Measurements from ENCODE around the gene MYBBP1A. TPM values are rescaled to one million over a fixed set of nuclear protein-coding genes. Genes with fewer than 3 reads are reported as not detected.

Gene MYBBP1A, protein sequence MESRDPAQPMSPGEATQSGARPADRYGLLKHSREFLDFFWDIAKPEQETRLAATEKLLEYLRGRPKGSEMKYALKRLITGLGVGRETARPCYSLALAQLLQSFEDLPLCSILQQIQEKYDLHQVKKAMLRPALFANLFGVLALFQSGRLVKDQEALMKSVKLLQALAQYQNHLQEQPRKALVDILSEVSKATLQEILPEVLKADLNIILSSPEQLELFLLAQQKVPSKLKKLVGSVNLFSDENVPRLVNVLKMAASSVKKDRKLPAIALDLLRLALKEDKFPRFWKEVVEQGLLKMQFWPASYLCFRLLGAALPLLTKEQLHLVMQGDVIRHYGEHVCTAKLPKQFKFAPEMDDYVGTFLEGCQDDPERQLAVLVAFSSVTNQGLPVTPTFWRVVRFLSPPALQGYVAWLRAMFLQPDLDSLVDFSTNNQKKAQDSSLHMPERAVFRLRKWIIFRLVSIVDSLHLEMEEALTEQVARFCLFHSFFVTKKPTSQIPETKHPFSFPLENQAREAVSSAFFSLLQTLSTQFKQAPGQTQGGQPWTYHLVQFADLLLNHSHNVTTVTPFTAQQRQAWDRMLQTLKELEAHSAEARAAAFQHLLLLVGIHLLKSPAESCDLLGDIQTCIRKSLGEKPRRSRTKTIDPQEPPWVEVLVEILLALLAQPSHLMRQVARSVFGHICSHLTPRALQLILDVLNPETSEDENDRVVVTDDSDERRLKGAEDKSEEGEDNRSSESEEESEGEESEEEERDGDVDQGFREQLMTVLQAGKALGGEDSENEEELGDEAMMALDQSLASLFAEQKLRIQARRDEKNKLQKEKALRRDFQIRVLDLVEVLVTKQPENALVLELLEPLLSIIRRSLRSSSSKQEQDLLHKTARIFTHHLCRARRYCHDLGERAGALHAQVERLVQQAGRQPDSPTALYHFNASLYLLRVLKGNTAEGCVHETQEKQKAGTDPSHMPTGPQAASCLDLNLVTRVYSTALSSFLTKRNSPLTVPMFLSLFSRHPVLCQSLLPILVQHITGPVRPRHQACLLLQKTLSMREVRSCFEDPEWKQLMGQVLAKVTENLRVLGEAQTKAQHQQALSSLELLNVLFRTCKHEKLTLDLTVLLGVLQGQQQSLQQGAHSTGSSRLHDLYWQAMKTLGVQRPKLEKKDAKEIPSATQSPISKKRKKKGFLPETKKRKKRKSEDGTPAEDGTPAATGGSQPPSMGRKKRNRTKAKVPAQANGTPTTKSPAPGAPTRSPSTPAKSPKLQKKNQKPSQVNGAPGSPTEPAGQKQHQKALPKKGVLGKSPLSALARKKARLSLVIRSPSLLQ (N-terminal part only)
- 35.1 and 54.8 TPM in 2 replicates for total RNA-seq

DNA sequence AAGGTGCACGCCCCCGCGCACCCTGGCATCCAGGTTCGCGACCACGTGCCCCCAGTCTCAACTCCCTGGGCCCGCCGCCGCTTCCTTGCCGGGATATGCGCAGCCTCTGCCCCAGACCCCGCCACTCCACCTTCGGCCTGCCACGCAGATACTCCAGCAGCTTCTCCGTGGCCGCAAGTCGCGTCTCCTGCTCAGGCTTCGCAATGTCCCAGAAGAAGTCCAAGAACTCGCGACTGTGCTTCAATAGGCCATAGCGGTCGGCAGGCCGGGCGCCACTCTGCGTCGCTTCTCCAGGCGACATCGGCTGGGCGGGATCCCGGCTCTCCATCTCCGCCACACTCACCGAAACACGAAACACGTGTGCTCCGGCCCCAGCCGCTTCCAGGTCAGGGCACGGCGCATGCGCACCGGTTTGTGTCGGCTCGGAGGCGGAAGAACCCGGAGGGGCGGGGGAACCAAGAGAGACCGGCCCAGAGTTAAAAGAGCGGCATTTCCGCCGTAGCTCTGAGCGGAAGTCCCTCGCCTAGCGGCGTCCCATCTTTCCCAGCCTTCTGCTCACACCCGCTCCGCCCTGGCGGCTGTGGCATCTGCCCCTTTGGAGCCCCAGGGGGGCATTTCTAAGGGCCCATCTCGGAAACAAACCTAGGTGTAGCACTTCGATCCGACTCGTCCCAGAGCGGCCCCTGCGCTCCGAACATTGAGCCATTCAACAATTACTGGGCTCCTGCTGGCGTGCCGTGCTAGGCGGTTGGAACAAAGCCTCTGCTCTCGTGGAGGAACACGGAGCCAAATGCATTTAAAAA, at the start of gene MYBBP1A:
MYBBP1A (minus strand) TSS at position 388 of the 803 bp plus-strand sequence; CDS start at position 328, 60 bp downstream.

DNA sequence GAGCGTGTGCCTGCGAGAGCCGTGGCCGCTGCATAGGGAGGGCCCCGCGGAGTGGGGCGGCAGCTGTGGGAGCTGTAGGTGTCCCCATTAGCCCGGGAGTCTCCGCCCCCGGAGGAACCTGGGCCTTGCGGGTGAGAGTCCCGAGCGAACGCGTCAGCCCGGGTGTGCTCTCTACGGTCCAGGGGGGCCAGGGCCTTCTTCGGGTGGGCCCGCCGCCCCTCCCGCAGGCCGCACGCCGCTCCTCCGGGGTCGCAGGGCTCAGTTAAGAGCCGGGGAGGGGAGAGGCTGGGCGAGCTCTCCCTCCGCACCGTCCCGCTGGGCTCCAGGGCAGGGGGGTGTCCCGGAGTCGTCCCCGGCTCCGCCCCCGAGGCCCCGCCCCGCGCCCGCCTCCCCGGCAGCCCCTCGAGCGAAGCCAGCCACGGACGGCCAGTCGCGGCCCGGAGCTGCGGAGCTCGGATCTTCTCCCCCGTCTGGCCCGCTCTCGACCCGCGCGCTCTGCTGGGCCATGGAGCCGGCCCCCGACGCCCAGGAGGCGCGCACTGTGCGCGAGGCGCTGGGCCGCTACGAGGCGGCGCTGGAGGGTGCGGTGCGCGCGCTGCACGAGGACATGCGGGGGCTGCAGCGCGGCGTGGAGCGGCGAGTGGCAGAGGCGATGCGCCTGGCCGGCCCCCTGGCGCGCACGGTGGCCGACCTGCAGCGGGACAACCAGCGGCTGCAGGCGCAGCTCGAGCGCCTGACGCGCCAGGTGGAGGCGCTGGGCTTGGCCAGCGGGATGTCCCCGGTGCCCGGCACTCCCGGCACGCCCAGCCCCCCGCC, 29.1 kb upstream of the MYBBP1A start, which contains the start of gene SMTNL2:
SMTNL2 (plus strand) TSS at position 429 of the 816 bp plus-strand sequence; CDS start at position 506, 77 bp downstream.

DNA sequence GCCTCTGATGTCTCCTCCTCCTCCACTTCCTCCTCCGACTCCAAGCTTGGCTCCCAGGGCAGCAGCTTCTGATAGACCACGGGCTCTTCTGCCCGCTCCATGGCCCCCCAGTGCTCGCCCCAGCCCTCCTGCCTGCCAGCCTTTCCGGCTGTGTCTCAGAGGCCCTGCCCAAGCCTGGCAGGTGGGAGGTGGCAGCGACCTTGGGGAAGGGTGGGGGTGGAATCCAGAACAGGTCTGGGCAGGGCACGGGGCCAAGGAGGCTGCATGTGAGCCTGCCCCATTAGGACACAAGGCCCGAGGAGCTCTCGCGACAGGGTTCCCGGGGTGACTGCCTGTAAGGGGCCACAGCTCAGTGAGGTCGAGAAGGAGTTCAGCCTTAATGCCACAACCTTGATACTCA, 5.2 kb upstream of the MYBBP1A start, which contains the start of gene GGT6:
GGT6 (minus strand) TSS at position 157 of the 400 bp plus-strand sequence; CDS start at position 101, 56 bp downstream.

DNA sequence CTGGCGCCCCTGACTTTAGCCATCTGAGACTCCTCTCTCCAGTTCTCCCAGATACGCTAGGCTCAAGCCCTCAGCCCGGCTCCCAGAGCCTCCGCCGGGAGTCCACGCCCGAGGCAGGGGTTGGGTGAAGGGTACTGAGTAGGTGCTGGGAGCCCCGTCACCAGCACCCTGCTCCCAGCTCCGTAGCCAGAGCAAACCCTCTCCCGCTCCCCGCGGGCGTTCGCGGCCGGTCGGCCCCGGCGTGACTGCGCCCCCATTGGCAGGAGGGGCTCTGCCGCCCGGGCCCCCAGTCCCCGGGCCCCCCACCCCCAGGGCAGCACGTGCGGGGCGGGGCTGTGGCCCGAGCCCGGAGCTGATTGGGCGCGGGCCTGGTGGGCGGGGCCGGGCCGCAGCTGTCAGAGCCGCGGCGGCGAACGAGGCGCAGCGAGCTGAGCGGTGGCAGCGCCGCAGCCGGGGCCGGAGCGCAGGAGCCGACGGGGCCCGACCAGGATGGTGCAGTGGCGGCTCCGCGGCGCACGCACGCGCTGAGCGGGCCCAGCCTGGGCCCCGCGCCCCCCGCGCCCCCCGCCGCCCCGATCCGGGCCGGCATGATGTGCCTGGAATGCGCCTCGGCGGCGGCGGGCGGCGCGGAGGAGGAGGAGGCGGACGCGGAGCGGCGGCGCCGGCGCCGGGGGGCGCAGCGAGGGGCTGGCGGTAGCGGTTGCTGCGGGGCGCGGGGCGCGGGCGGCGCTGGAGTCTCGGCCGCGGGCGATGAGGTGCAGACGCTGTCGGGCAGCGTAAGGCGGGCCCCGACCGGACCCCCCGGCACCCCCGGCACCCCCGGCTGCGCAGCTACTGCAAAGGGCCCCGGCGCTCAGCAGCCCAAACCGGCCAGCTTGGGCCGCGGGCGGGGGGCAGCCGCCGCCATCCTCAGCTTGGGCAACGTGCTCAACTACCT, 56.5 kb downstream of the MYBBP1A start, which contains the start of gene SPNS2:
SPNS2 (plus strand) TSS at position 421 of the 937 bp plus-strand sequence; CDS start at position 588, 167 bp downstream.

Other genes with a start within 250 kb of the MYBBP1A start
- 48.4 and 63.7 TPM in 2 replicates for gene UBE2G1, start 188.7 kb downstream of the MYBBP1A start, total RNA-seq
- gene SPNS3, start 121.4 kb downstream of the MYBBP1A start, total RNA-seq, result not detected in 2 replicates
- gene SPNS2, start 56.5 kb downstream of the MYBBP1A start, total RNA-seq, result 0.26 TPM in 1 of 2 replicates, not detected in the other
- not detected in 2 replicates for gene GGT6, start 5.2 kb upstream of the MYBBP1A start, total RNA-seq
- gene SMTNL2, start 29.1 kb upstream of the MYBBP1A start, total RNA-seq, result under 0.01 and 10.9 TPM in 2 replicates
- gene ALOX15, start 86.3 kb upstream of the MYBBP1A start, total RNA-seq, result 0.08 TPM in 1 of 2 replicates, not detected in the other
- gene PELP1, start 148.8 kb upstream of the MYBBP1A start, total RNA-seq, result 31.0 and 33.6 TPM in 2 replicates
- gene ARRB2, start 155.2 kb upstream of the MYBBP1A start, total RNA-seq, result 8.4 and 14.3 TPM in 2 replicates
- gene MED11, start 176.0 kb upstream of the MYBBP1A start, total RNA-seq, result 8.9 and 18.6 TPM in 2 replicates
- 0.72 TPM in 1 of 2 replicates, not detected in the other for gene ZMYND15, start 184.4 kb upstream of the MYBBP1A start, total RNA-seq
- gene CXCL16, start 184.5 kb upstream of the MYBBP1A start, total RNA-seq, result 0.24 and 1.4 TPM in 2 replicates
- gene TM4SF5, start 216.5 kb upstream of the MYBBP1A start, total RNA-seq, result not detected in 2 replicates
- not detected in 2 replicates for gene VMO1, start 231.0 kb upstream of the MYBBP1A start, total RNA-seq
- not detected in 2 replicates for gene GLTPD2, start 233.6 kb upstream of the MYBBP1A start, total RNA-seq
- 133 and 309 TPM in 2 replicates for gene PSMB6, start 240.8 kb upstream of the MYBBP1A start, total RNA-seq